ENCODE results near the gene ZSCAN2. TPM values are rescaled to one million over a fixed set of nuclear protein-coding genes. Genes with fewer than 3 reads are reported as not detected.
"Not testable (repeated sequence)": the region's sequence is repeated elsewhere in the genome, so short reads cannot be mapped to it uniquely, and the experiment has no call there.

Gene ZSCAN2
- polyA plus RNA-seq (ENCODE audit: insufficient read length in 12 of 12): 10 to 100 TPM in 10 of 12 donors, not detected in 2; 10.5 to 15.0 (median 11.9) TPM
- long read RNA-seq, donor 1, partial matches to known transcripts: 0 of 3 reads
- long read RNA-seq, donor 1, other reads (novel, unspliced or antisense): 0 of 3 reads
- long read RNA-seq, donor 2, partial matches to known transcripts: 0 of 1 reads
- long read RNA-seq, donor 2, other reads (novel, unspliced or antisense): 0 of 1 reads
- long read RNA-seq, donor 3, partial matches to known transcripts: 0 of 2 reads
- long read RNA-seq, donor 3, other reads (novel, unspliced or antisense): 0 of 2 reads
- long read RNA-seq, donor 4, partial matches to known transcripts: 0 of 1 reads
- long read RNA-seq, donor 4, other reads (novel, unspliced or antisense): 0 of 1 reads
- long read RNA-seq, donor 5, partial matches to known transcripts: 0 of 3 reads
- long read RNA-seq, donor 5, other reads (novel, unspliced or antisense): 0 of 3 reads
- long read RNA-seq, donor 6: 0 reads
- long read RNA-seq, donor 7: 0 reads
- long read RNA-seq, donor 8, partial matches to known transcripts: 0 of 6 reads
- long read RNA-seq, donor 8, other reads (novel, unspliced or antisense): 0 of 6 reads
- long read RNA-seq, donor 9, partial matches to known transcripts: 0 of 1 reads
- long read RNA-seq, donor 9, other reads (novel, unspliced or antisense): 0 of 1 reads
- long read RNA-seq, donor 10, partial matches to known transcripts: 0 of 3 reads
- long read RNA-seq, donor 10, other reads (novel, unspliced or antisense): 0 of 3 reads
- long read RNA-seq, donor 11, partial matches to known transcripts: 0 of 1 reads
- long read RNA-seq, donor 11, other reads (novel, unspliced or antisense): 0 of 1 reads

DNA sequence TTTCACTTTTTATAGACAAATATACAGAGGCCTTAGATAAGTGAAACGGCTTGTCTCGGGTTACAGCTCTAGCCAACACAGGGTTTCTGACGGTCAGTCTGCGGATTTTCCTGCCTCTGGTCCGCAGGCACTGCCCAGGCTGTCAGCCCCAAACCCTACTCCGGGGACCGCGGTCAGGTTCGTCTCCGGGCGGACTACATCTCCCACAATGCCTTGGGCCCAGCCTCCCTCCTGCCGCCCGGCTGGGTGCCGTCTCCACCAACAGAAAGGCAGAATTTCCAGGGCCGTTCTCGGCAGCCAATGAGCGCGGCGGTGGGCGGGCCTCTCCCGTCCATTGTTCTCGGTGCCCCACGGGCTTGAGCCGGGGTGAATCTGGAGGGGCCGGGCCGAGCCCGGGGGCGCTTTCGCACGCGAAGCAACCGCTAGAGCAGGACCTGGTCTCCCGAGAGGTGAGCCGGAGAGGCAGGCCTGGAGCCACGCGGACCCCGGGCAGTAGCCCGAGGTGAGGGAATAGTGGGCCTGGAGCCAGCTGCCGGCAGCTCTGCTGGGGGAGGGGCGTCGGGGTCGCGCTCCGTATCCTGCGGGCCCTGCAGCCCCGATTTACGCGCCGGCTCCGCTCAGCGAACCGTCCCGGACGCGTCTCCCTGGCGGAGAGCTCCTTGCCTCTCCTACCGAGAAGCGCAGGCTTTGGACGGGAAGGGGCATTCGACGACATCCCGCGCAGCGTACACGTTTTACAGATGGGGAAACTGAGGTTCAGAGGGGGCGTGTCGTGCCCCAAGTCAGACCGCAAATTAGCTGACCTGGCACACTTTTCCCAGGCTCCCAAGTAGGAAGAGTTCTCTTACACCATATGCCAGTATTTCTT lies at the start of gene ZSCAN2:
ZSCAN2 (plus strand) TSS at position 323 of the 868 bp plus-strand sequence. CDS start 2,919 bp downstream, outside the sequence.
- DNase-seq: peak; percentile 95

DNA sequence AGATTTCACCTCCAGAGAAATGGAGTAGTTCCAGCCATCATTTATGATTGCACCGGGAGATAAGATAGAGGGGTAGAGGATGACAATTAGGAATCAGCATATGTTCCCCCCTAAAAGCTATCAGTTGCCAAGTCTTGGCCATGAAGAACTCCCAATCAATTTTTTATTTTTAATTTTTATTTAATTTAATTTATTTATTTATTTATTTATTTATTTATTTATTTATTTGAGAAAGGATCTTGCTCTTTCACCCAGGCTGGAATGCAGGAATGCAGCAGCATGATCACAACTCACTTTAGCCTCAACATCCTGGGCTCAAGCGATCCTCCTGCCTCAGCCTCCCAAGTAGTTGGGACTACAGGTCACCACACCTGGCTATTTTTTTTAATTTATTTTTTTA lies 49.2 kb upstream of the ZSCAN2 start:
- not testable (repeated sequence) for DNase-seq

DNA sequence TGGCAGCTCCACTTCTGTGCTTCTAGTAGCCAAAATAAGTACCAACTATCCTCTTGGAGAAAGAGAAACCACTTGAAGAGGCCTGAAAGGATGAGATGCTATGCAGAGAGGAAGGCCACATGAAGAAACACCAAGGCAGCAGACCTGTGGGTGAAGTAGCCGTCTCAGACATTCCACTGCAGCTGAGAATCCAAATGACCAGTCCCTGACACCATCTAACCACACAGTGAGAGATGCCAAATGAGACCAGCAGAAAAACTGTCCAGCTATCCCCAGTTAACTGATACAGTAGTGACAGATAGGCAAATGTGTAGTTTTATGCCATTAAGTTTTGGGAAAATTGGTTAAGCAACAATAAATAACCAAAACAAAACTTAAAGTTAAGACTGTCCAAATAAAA lies 47.9 kb upstream of the ZSCAN2 start:
- no peak for DNase-seq

DNA sequence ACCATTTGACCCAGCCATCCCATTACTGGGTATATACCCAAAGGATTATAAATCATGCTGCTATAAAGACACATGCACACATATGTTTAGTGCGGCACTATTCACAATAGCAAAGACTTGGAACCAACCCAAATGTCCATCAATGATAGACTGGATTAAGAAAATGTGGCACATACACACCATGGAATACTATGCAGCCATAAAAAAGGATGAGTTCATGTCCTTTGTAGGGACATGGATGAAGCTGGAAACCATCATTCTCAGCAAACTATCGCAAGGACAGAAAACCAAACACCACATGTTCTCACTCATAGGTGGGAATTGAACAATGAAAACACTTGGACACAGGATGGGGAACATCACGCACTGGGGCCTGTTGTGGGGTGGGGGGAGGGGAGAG lies 44.1 kb upstream of the ZSCAN2 start:
- DNase-seq: not testable (repeated sequence)

DNA sequence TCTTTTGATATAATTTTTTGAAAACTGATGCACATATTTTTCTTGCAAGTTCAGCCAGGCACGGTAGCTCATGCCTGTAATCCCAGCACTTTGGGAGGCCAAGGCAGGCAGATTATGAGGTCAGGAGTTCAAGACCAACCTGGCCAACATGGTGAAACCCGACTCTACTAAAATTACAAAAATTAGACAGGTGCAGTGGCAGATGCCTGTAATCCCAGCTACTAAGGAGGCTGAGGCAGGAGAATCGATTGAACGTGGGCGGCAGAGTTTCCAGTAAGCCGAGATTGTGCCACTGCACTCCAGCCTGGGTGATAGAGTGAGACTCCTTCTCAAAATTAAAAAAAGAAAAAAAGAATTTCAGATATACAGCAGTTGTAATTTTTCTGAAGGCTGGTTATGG lies 32.8 kb upstream of the ZSCAN2 start:
- DNase-seq: not testable (repeated sequence)

DNA sequence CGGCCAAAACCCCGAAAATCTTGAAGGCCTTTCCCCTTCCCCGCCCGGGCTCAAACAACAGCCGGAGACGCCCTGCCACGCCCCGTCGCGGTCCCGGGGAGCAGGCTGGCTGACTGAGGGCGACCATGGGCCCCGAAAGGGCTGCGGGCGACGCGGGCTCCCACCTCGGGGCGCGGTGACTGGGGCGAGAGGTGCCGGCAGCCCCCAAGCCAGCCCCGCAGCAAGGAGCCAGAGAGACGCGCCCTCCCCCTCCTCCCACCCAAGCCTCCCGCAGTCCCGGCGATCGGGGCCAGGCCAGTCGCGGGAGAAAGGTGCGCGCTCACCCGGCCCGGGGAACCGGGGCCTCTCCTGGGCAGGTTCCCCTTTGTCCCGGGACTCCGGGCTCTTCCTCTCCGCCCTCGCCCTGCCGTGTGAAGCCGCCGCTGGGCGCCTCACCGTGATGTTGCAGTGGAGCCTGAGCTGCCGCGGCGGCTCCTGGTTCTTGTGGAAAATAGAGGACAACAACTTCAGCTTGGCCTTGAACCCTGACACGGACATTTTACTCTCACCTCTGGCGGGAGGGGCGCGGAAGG lies 30.6 kb upstream of the ZSCAN2 start:
- peak; percentile 55 for DNase-seq

DNA sequence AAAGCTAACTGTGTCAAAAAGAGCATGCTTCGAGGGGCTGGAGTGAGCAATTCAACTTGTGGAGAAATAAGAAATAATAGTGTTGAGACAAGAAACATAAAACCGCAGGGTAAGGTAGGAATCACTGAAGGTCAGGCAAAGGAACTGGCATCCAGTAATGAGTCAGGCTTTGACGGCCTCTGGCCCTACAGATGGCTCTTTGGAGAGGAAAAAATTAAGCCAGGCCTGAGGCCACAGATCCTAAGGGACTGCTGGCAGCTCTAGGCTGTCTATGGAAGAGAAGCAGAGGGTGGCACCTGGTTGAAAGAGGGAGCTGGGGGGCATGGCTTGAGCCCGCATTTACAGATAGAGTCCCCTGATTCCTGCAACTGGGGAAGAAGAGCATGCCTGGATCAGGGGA lies 28.6 kb upstream of the ZSCAN2 start:
- no peak for DNase-seq

DNA sequence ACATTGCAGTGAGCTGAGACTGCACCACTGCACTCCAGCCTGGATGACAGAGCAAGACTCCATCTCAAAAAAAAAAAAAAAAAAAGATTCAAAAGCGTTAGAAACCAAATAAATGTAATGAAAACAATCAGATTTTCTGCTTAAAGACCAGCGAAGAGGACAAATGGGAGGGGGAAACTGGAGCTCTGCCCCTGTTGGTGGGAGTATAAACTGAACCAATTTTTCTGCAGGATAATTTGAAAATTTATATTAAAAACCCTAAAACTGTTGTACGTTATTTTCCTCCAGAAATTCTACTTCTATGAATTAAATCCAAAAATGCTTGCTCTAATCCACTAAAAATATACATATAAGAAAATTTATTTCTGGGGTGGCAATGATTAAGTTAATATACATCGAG lies 25.3 kb upstream of the ZSCAN2 start:
- no peak for DNase-seq

DNA sequence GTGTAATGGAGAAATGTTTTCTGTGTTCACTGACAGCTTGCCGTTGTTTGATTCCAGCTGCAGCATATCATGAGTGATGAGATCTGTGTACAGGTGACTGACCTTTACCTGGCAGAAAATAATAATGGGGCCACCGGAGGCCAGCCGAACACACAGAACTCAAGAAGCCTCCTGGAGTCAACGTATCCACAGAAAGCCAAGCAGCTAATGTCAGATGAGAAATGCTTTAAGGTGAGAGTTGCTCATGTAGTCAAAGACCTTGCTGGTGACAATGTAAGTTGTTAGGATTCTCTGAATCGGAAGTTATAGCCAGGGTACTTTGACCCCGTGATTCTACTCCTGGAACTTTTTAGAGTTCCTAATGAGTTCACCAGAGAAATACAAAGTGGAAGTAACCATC lies 22.9 kb upstream of the ZSCAN2 start:
- DNase-seq: not testable (repeated sequence)

DNA sequence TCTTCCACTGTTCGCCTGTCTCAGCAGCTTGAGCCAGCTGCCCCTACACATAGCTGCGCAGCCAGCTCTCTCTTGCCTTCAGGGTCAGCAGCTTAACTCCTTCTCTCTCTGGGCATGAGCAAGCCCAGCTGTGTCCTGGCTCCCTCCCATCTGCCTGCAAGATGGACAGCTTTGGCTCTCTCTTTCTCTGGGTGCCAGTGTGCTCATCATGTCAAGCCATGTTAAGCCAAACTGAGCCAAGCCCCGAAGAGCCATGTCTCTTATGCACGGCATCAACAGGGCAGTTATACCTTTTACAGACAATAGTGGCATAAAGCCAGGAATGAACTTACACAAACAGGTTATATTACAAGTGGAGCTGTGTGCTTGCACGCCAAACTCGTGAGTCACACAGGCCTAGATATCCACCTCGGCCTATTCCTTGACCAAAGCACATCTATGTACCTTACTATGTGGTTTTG lies 21.5 kb upstream of the ZSCAN2 start:
- DNase-seq: not testable (repeated sequence)

DNA sequence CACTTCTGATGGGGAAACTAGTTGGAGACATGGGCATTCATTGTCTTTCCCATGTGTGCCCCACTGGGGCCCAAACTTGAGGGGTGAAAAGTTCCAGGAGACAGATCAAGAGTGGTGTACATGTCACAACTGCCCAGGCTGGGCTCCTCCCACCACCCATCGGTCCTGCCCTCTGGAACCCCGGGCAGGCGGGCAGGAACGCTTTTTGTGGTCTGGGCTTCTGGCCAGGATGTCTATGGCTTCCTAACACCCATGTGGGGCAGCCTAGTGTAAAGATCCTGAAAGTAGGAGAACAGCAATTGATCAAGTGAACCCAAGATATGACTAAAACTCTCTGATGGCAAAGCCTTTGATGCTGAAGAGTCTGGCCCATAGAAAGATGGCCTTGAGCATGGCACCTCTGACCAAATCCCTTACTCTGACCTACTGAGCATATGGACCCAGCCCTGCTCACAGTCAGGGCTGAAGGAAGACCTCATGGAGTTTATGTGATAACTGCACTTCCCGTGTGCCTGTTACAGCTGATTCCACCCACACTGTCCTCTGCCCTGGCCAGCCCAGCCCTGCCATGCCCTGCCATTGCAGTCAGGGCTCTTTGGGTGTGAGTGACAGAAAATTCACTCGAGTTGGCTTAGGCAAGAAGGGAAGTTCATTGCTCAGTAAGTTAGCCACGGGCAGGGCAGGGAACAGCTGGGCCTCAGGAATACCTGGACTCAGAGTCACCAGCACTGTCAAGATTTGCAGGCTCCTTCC lies 19.0 kb upstream of the ZSCAN2 start:
- not testable (repeated sequence) for DNase-seq

DNA sequence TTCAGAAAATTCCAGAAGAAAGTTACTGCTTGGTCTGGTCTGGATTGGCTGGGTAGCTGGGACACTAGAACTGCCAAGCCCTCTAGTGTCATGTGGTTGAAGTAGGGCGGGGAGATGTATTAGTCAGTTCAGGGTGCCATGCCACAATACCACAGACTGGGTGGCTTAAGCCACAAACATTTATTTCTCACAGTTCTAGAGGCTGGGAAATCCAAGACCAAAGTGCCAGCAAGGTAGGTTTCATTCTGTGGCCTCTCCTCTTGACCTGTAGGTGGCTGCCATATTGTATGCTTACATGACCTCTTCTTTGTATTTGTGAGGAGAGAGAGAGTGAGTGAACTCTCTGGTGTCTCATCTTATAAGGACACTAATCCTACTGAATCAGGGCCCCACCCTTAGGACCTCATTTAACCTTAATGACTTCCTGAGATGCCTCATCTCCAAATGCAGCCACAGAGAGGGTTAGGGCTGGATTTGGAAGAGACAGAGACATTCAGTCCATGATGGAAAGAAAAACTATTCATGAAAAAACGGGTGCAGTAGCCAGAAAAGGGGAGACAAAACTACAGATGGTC lies 18.1 kb upstream of the ZSCAN2 start:
- DNase-seq: no peak

DNA sequence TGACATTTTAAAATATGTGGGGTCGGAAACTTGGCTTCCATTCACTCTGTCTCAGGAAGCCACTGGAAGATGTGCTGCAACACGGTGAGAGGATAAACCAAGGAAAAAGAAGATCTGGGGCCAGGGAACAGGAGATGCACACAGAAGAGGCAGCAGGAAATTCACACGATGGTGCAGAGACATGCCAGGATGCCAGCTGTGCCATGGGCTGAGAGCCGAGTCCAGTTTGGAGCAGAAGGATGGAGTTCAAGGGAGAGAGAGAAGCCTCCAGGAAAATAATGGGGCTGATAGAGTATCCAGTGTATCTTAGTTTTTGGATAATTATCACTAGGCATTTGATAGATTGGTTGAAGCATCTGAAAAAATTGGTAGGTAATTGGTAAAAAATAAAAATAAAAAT lies 16.9 kb upstream of the ZSCAN2 start:
- not testable (repeated sequence) for DNase-seq

DNA sequence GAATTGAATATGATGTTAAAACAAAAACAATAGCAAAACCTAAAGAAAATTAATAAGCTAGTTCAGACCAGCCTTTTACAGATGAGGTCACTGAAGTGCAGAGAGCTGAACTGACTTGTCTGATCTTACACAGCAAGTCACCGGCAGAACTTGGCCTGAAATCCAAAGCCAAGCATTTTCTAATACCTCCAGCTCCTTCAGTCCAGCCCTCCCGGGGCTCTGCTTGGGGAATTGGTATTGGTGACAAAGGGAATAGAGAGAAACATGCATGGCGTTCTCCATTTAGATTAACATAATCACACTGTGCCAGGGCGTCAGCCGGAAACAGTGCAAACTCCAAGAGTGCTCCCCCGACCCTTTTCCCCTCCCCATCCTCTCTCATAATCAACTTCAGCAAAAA lies 14.1 kb upstream of the ZSCAN2 start:
- DNase-seq: no peak

DNA sequence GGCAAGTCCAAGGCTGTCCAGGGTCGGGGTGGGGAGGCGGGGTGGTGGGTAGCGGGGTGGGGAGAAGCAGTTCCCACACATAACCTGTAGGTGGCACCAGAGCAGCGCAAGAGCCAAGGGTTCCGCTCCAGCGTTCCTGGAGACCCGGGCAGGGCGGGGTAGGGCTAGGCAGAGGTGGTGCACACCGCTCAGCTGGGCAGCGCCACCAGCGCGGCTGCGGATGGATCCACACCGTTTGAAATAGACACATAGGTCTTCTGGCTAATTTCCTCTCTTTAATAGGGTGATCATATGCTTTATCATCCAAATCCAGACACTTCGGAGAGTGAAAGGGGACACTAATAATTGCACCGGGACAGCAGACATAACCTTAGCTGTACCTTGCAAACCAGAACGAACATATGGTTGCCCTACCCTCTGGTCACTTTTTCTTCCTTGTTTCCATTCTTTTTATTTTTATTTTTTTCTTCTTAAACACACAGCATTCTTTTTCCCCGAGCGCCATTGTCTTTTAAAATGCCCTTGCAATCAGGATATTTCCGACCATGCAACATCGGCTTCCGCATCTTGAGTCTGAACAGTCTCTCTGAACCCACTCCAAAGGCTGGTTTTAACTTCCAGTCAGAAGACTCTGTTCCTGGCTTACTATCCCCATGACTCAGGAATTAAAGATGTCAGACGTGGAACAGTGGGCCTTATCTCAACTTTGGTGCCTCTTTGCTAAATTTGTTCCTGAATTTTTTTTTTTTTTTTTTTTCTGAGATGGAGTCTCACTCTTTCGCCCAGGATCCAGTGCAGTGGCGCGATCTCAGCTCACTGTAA lies 12.5 kb upstream of the ZSCAN2 start:
- peak; percentile 80 for DNase-seq

DNA sequence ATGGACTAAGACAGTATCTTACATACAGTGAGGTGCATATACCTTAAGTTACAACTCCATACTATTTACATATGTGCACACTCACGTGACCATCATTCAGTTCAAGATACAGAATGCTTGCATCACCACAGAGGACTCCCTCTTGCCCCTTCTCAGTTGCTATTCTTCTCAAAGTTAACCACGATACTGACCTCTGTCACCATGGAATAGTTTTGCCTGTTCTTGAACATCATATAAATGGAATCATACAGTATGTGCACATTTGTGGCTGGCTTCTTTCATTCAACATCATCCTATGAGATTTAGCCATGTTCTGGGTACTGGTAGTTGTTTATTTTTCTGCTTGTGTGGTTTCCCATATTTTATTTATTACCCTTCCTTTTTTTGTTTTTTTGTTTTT lies 10.4 kb upstream of the ZSCAN2 start:
- no peak for DNase-seq

DNA sequence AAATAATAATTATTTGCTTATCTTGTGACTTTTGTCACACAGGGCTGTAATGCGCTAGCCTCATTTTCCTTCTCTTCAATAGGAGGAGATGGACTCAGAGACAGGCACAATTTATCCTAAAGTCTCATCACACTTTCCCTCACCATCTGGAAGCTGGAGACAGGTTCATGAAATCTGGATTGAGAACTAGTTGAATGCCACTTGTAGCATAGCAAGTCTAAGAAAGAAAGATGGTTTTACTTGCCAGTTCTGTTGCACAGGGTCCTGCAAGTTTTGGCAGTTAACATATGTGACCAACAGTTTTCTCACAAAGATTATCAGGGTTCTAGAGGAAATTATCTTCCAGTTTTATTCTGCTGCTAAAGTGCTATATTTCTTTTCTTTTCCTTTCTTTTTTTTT lies 9.0 kb upstream of the ZSCAN2 start:
- no peak for DNase-seq

DNA sequence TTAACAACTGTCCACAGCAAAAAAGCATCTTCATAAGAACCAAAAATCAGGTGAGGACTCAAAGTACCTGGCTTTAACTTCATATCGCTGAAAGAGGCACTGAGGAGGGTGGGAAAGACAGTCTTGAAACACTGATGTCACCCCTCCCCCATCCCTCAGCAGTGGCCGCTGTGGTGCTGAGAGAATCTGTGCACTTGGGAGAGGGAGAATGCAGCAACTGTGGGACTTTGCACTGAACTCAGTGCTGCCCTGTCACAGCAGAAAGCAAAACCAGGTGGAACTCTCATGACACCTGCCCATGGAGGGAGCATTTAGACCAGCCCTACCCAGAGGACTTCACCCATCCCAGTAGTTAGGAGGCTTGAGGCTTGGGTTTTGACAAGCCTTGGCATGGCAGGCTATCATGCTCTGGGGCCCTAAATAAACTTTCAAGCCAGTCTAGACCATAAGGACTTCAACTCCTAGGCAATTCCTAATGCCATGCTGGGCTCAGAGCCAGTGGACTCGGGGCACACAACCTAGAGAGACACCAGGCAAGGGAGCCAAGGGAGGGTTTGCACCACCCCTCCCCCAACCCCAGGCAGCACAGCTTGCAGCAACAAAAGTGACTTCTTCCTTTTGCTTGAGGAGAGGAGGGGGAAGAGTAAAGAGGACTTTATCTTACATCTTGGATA lies 6.1 kb upstream of the ZSCAN2 start:
- DNase-seq: no peak

DNA sequence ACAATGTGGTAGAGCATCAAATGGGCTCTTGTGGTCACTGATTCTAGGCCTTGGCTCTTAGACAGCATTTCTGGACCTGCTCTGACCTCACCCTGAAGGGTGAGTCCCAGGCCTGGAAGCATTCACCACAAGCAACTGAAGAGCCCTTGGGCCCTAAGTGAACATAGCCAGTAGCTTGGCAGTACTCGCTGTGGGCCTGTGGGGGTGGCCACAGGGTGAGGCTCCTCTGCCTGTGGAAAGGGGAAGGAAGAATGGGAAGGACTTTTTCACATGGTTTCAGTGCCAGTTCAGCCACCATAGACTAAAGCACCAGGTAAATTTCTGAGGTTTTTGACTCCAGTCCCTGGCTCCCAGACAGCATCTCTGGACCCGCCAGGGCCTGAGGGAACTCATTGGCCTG lies 5.1 kb upstream of the ZSCAN2 start:
- DNase-seq: no peak
